IMR-90 (cell line): ENCODE measurements around the gene TCF4. TPM values are rescaled to one million over a fixed set of nuclear protein-coding genes. Genes with fewer than 3 reads are reported as not detected.
A peak's percentile ranks its signal among the peaks of the same experiment; 100 is the strongest.

Experiments
- ATAC-seq: fragments of 200-7000 bp; cut with Tn5 transposase; 2 replicates; pipeline ENCODE4 v1.9.1; 2020; ENCODE audit warnings: low read depth, mild to moderate bottlenecking, moderate library complexity
- BruUV-seq: library from RNA; stranded (reverse); fragments of 400-500 nt; replicated peaks from 2 replicates; lab custom pipeline; 2021; lab: Mats Ljungman, UMichigan
- CTCF ChIA-PET: fragments of 300-600 bp; formaldehyde crosslinking; extraction: SDS; loops from one replicate; lab custom pipeline; 2021; ENCODE audit warnings: antibody characterized with exemption; lab: Yijun Ruan, JAX
- POLR2A ChIA-PET: fragments of 300-600 bp; sonication (Branson Sonifier 250); formaldehyde crosslinking; loops from one replicate; lab custom pipeline; 2022; ENCODE audit warnings: antibody characterized with exemption; ENCODE audit not compliant: unreplicated experiment; lab: Charles Lee
- DNase-seq: peaks from one replicate; pipeline ENCODE4 v3.0.0; 2013
- H2AFZ ChIP-seq: replicated peaks from 2 replicates; pipeline ENCODE3; 2013; ENCODE audit warnings: low read length, mild to moderate bottlenecking; ENCODE audit not compliant: poor library complexity
- H2AK5ac ChIP-seq: 2 replicates; pipeline ENCODE4 v1.6.1; 2013; ENCODE audit warnings: low read depth, low read length, inconsistent platforms
- H2AK9ac ChIP-seq: replicated peaks from 2 replicates; pipeline ENCODE3; 2013; ENCODE audit warnings: mild to moderate bottlenecking, low read depth, low read length, moderate library complexity; ENCODE audit not compliant: poor library complexity
- H2BK120ac ChIP-seq: 2 replicates; pipeline ENCODE4 v1.6.1; 2013; ENCODE audit warnings: low read depth, low read length, inconsistent platforms
- H2BK15ac ChIP-seq: 3 replicates; pipeline ENCODE4 v1.6.1; 2013; ENCODE audit warnings: low read depth, low read length, inconsistent platforms
- H2BK20ac ChIP-seq: 2 replicates; pipeline ENCODE4 v1.6.1; 2013; ENCODE audit warnings: low read depth, mild to moderate bottlenecking, inconsistent platforms, low read length, moderate library complexity
- H2BK5ac ChIP-seq: 2 replicates; pipeline ENCODE4 v1.6.1; 2013; ENCODE audit warnings: mild to moderate bottlenecking, low read depth, low read length, inconsistent platforms; ENCODE audit not compliant: poor library complexity, severe bottlenecking
- H3K14ac ChIP-seq: replicated peaks from 2 replicates; pipeline ENCODE4 v1.6.1; 2013; ENCODE audit warnings: low read depth, low read length, inconsistent platforms
- H3K18ac ChIP-seq: 2 replicates; pipeline ENCODE4 v1.6.1; 2013; ENCODE audit warnings: low read depth, low read length, control low read depth
- H3K23ac ChIP-seq: 2 replicates; pipeline ENCODE4 v1.6.1; 2013; ENCODE audit warnings: low read depth, low read length, inconsistent platforms
- H3K27ac ChIP-seq: 2 replicates; pipeline ENCODE4 v1.5.1; 2013; ENCODE audit warnings: mild to moderate bottlenecking, control low read depth, low read length; ENCODE audit not compliant: insufficient read depth
- H3K27me3 ChIP-seq: 2 replicates; pipeline ENCODE4 v1.6.1; 2013; ENCODE audit warnings: low read length; ENCODE audit not compliant: control insufficient read depth, insufficient read depth
- H3K36me3 ChIP-seq: 2 replicates; pipeline ENCODE4 v1.6.1; 2013; ENCODE audit warnings: low read length, mixed read lengths; ENCODE audit not compliant: control insufficient read depth, insufficient read depth
- H3K4ac ChIP-seq: 2 replicates; pipeline ENCODE4 v1.6.1; 2013; ENCODE audit warnings: low read depth, low read length, inconsistent platforms
- H3K4me1 ChIP-seq: 2 replicates; pipeline ENCODE4 v1.6.1; 2013; ENCODE audit warnings: low read length, mixed read lengths; ENCODE audit not compliant: control insufficient read depth, insufficient read depth
- H3K4me2 ChIP-seq: 2 replicates; pipeline ENCODE4 v1.6.1; 2013; ENCODE audit warnings: low read depth, mild to moderate bottlenecking, control low read depth, low read length, moderate library complexity
- H3K4me3 ChIP-seq: 2 replicates; pipeline ENCODE4 v1.5.1; 2013; ENCODE audit warnings: low read depth, mild to moderate bottlenecking, control low read depth, low read length, moderate library complexity; ENCODE audit not compliant: insufficient read depth
- H3K56ac ChIP-seq: 2 replicates; pipeline ENCODE4 v1.6.1; 2013; ENCODE audit warnings: low read length, inconsistent platforms; ENCODE audit not compliant: insufficient read depth; ENCODE audit errors: extremely low read depth
- H3K79me1 ChIP-seq, 2 experiments: 2 replicates each; pipeline ENCODE4 v1.6.1; 2013; ENCODE audit warnings: low read length in 2 of 2, inconsistent platforms in 1 of 2, low read depth in 1 of 2
- H3K9ac ChIP-seq: 2 replicates; pipeline ENCODE4 v1.6.1; 2013; ENCODE audit warnings: low read depth, low read length, control low read depth
- H3K9me1 ChIP-seq: 2 replicates; pipeline ENCODE4 v1.6.1; 2013; ENCODE audit warnings: low read length, inconsistent platforms; ENCODE audit not compliant: insufficient read depth
- H3K9me3 ChIP-seq: 2 replicates; pipeline ENCODE4 v1.6.1; 2013; ENCODE audit warnings: low read length; ENCODE audit not compliant: control insufficient read depth, insufficient read depth
- H4K20me1 ChIP-seq: 2 replicates; pipeline ENCODE4 v1.6.1; 2013; ENCODE audit warnings: low read length, inconsistent platforms; ENCODE audit not compliant: insufficient read depth
- H4K5ac ChIP-seq: 2 replicates; pipeline ENCODE4 v1.6.1; 2013; ENCODE audit warnings: mild to moderate bottlenecking, low read depth, low read length, control low read depth
- H4K8ac ChIP-seq, 2 experiments: 2 replicates each; pipeline ENCODE4 v1.6.1; 2013; ENCODE audit warnings: low read depth in 2 of 2, low read length in 2 of 2, control low read depth in 1 of 2, inconsistent platforms in 1 of 2
- H4K91ac ChIP-seq: 2 replicates; pipeline ENCODE4 v1.6.1; 2013; ENCODE audit warnings: low read depth, low read length, inconsistent platforms; ENCODE audit not compliant: insufficient read depth
- BHLHE40 ChIP-seq: fragments of 150-350 bp; IDR thresholded peaks from 2 replicates; pipeline ENCODE4 v1.6.1; 2016; ENCODE audit warnings: mild to moderate bottlenecking, low read depth, low read length
- CEBPB ChIP-seq: IDR thresholded peaks from 2 replicates; pipeline ENCODE4 v1.6.1; 2012; ENCODE audit warnings: low read depth, low read length, improper control_type of control experiment
- CHD1 ChIP-seq: IDR thresholded peaks from 2 replicates; pipeline ENCODE4 v1.6.1; 2012; ENCODE audit warnings: low read depth, low read length, improper control_type of control experiment
- FOS ChIP-seq: fragments of 150-350 bp; IDR thresholded peaks from 2 replicates; pipeline ENCODE4 v1.6.1; 2016; ENCODE audit warnings: low read depth, low read length
- MAFK ChIP-seq: IDR thresholded peaks from 2 replicates; pipeline ENCODE4 v1.6.1; 2012; ENCODE audit warnings: low read depth, low read length, improper control_type of control experiment
- MAZ ChIP-seq: IDR thresholded peaks from 2 replicates; pipeline ENCODE4 v1.6.1; 2012; ENCODE audit warnings: low read depth, mild to moderate bottlenecking, low read length, improper control_type of control experiment, moderate library complexity, borderline replicate concordance
- MXI1 ChIP-seq: IDR thresholded peaks from 2 replicates; pipeline ENCODE4 v1.6.1; 2012; ENCODE audit warnings: low read depth, mild to moderate bottlenecking, low read length, moderate library complexity, borderline replicate concordance
- NFE2L2 ChIP-seq: fragments of 150-350 bp; IDR thresholded peaks from 2 replicates; pipeline ENCODE4 v1.6.1; 2016; ENCODE audit warnings: low read depth, mild to moderate bottlenecking, low read length
- POLR2A ChIP-seq: IDR thresholded peaks from 2 replicates; pipeline ENCODE4 v1.6.1; 2012; ENCODE audit warnings: mild to moderate bottlenecking, low read depth, low read length
- RAD21 ChIP-seq: IDR thresholded peaks from 2 replicates; pipeline ENCODE4 v1.6.1; 2012; ENCODE audit warnings: low read length, improper control_type of control experiment
- RCOR1 ChIP-seq: IDR thresholded peaks from 2 replicates; pipeline ENCODE4 v1.6.1; 2012; ENCODE audit warnings: mild to moderate bottlenecking, low read length, improper control_type of control experiment; ENCODE audit not compliant: insufficient replicate concordance
- RFX5 ChIP-seq: IDR thresholded peaks from 2 replicates; pipeline ENCODE4 v1.8.0; 2012; ENCODE audit warnings: low read depth, mild to moderate bottlenecking, low read length, moderate library complexity
- SMC3 ChIP-seq: fragments of 150-350 bp; IDR thresholded peaks from 2 replicates; pipeline ENCODE4 v1.6.1; 2016; ENCODE audit warnings: low read depth, mild to moderate bottlenecking, antibody characterized with exemption, low read length, moderate library complexity
- USF2 ChIP-seq: fragments of 150-350 bp; IDR thresholded peaks from 2 replicates; pipeline ENCODE4 v1.6.1; 2017; ENCODE audit warnings: mild to moderate bottlenecking, antibody characterized with exemption, low read length, low read depth
- WGBS, 2 experiments: methylation state at CpG; one replicate each; pipeline versions ENCODE4 v1.1.5 to v1.1.7; 2013; ENCODE audit warnings: missing lambda C conversion rate in 2 of 2; ENCODE audit not compliant: insufficient read length in 1 of 2; ENCODE audit errors: extremely low coverage in 2 of 2; 5-methylcytosine and 5-hydroxymethylcytosine counted together
- dilution Hi-C: fragments of 300-500 bp; cut with HindIII; formaldehyde crosslinking; loops from one replicate; pipeline ENCODE4 v1.14.3; 2018; ENCODE audit warnings: low sequenced_read_pairs; ENCODE audit not compliant: unreplicated experiment
- in situ Hi-C: fragments of 300-500 bp; cut with MboI; formaldehyde crosslinking; loops from 3 replicates; pipeline ENCODE4 v1.14.3; 2019; ENCODE audit warnings: low sequenced_read_pairs, inconsistent platforms, mixed read lengths
- intact Hi-C: fragments of 100-400 bp; cut with micrococcal nuclease; formaldehyde crosslinking; loops from 2 replicates; pipeline ENCODE4 v1.10.0; 2022
- polyA plus RNA-seq, 3 experiments: library from polyadenylated mRNA; depleted of rRNA; stranded (reverse); fragments of >200 nt; gene quantifications; 2 replicates each; pipeline ENCODE4 v1.2.3, GENCODE V29; 2012; ENCODE audit warnings: low replicate concordance in 1 of 3
- total RNA-seq: library from RNA; depleted of rRNA; stranded (reverse); fragments of >200 nt; gene quantifications from 2 replicates; pipeline ENCODE4 v1.2.3, GENCODE V29; 2012
- TF ChIP-seq, protein P1 (sequence below): fragments of 150-350 bp; IDR thresholded peaks from 2 replicates; pipeline ENCODE4 v1.6.1; 2016; ENCODE audit warnings: low read depth, mild to moderate bottlenecking, low read length, moderate library complexity, borderline replicate concordance
- TF ChIP-seq, protein P2 (sequence below): conservative IDR thresholded peaks from 2 replicates; pipeline ENCODE4 v1.5.1; 2012; ENCODE audit warnings: mild to moderate bottlenecking, low read depth, low read length, improper control_type of control experiment

TCF4 gene
- total and polyA plus RNA-seq, 2 of the 4 experiments (the other 2 are of a cell fraction), result 30.0 to 87.1 TPM

GRCh38 chr18:55488473-55488872, 99.5 kb downstream of the TCF4 start:
- DNase-seq, result peak; percentile 21
- H3K9ac ChIP-seq, result peak overlapping the region; percentile 41
- H3K9me3 ChIP-seq, result no peaks in the 10 kb centered on the region
- intact Hi-C loops, result no loop called here
- CTCF ChIA-PET, result interaction anchor here (0.6 kb wide), 1 partner anchor 636 kb away, joined by 3 read pairs; no protein-coding TSS in a partner anchor
- H2AK9ac ChIP-seq, result peak overlapping the region; percentile 68
- H4K20me1 ChIP-seq, result peaks cover 9% of the 10 kb centered on the region; the same call in 1 of the 2 replicates
- peaks cover 27% of the 10 kb centered on the region for H3K4me1 ChIP-seq
- H4K8ac ChIP-seq, result peak overlapping the region; percentile 28 to 55; a peak in 3 of 4 replicates
- no peaks in the 10 kb centered on the region for H3K27me3 ChIP-seq
- peak overlapping the region; percentile 83 for H3K4ac ChIP-seq
- H3K27ac ChIP-seq, result peak overlapping the region; percentile 47
- ATAC-seq, result peak; percentile 50
- BruUV-seq, result no TSS peak
- H3K4me2 ChIP-seq, result peak overlapping the region; percentile 82
- H3K23ac ChIP-seq, result peak overlapping the region; percentile 93
- H2BK15ac ChIP-seq, result peak overlapping the region; percentile 61
- H3K36me3 ChIP-seq, result no peaks in the 10 kb centered on the region
- H2BK5ac ChIP-seq, result peak overlapping the region; percentile 91
- H2AFZ ChIP-seq, result peak overlapping the region; percentile 40
- dilution Hi-C loops, result no loop called here
- peak overlapping the region; percentile 33 for H2AK5ac ChIP-seq
- H3K18ac ChIP-seq, result peak overlapping the region; percentile 87
- H4K91ac ChIP-seq, result peak overlapping the region; percentile 90
- H2BK120ac ChIP-seq, result peak overlapping the region; percentile 81
- H2BK20ac ChIP-seq, result peak overlapping the region; percentile 92
- in situ Hi-C loops, result no loop called here
- peaks cover 30% of the 10 kb centered on the region for H3K9me1 ChIP-seq
- POLR2A ChIA-PET, result no interaction called here
- peak overlapping the region; percentile 91 for H4K5ac ChIP-seq
- H3K14ac ChIP-seq, result peak overlapping the region; percentile 80
- H3K79me1 ChIP-seq, result peaks cover 39 to 75% of the 10 kb centered on the region in 2 experiments
- no CpG with 5 or more reads among the region's 2 CpGs for WGBS, 2 experiments
- TF ChIP-seq NFE2L2 (no peak), POLR2A (no peak), BHLHE40 (no peak), RAD21 (no peak), MXI1 (no peak), CHD1 (no peak), MAFK (no peak), RFX5 (no peak), MAZ (no peak), RCOR1 (no peak), USF2 (no peak), FOS (no peak), CEBPB (no peak), SMC3 (no peak)
- TF ChIP-seq, protein P1, sequence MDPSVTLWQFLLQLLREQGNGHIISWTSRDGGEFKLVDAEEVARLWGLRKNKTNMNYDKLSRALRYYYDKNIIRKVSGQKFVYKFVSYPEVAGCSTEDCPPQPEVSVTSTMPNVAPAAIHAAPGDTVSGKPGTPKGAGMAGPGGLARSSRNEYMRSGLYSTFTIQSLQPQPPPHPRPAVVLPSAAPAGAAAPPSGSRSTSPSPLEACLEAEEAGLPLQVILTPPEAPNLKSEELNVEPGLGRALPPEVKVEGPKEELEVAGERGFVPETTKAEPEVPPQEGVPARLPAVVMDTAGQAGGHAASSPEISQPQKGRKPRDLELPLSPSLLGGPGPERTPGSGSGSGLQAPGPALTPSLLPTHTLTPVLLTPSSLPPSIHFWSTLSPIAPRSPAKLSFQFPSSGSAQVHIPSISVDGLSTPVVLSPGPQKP, result no peak
- TF ChIP-seq, protein P2, sequence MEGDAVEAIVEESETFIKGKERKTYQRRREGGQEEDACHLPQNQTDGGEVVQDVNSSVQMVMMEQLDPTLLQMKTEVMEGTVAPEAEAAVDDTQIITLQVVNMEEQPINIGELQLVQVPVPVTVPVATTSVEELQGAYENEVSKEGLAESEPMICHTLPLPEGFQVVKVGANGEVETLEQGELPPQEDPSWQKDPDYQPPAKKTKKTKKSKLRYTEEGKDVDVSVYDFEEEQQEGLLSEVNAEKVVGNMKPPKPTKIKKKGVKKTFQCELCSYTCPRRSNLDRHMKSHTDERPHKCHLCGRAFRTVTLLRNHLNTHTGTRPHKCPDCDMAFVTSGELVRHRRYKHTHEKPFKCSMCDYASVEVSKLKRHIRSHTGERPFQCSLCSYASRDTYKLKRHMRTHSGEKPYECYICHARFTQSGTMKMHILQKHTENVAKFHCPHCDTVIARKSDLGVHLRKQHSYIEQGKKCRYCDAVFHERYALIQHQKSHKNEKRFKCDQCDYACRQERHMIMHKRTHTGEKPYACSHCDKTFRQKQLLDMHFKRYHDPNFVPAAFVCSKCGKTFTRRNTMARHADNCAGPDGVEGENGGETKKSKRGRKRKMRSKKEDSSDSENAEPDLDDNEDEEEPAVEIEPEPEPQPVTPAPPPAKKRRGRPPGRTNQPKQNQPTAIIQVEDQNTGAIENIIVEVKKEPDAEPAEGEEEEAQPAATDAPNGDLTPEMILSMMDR, result no peak
- peak overlapping the region; percentile 47; the same call in 1 of the 2 replicates for H3K56ac ChIP-seq
- peak overlapping the region; percentile 4; the same call in 1 of the 2 replicates for H3K4me3 ChIP-seq
